IMR-90 (cell line): ENCODE measurements around the gene PLXNA4. TPM values are rescaled to one million over a fixed set of nuclear protein-coding genes. Genes with fewer than 3 reads are reported as not detected.

ENCODE experiments used
- ATAC-seq: fragments of 200-7000 bp; cut with Tn5 transposase; 2 replicates; pipeline ENCODE4 v1.9.1; 2020; ENCODE audit warnings: low read depth, mild to moderate bottlenecking, moderate library complexity
- BruUV-seq: library from RNA; stranded (reverse); fragments of 400-500 nt; replicated peaks from 2 replicates; lab custom pipeline; 2021; lab: Mats Ljungman, UMichigan
- CTCF ChIA-PET: fragments of 300-600 bp; formaldehyde crosslinking; extraction: SDS; loops from one replicate; lab custom pipeline; 2021; ENCODE audit warnings: antibody characterized with exemption; lab: Yijun Ruan, JAX
- POLR2A ChIA-PET: fragments of 300-600 bp; sonication (Branson Sonifier 250); formaldehyde crosslinking; loops from one replicate; lab custom pipeline; 2022; ENCODE audit warnings: antibody characterized with exemption; ENCODE audit not compliant: unreplicated experiment; lab: Charles Lee
- DNase-seq: peaks from one replicate; pipeline ENCODE4 v3.0.0; 2013
- H2AFZ ChIP-seq: replicated peaks from 2 replicates; pipeline ENCODE3; 2013; ENCODE audit warnings: low read length, mild to moderate bottlenecking; ENCODE audit not compliant: poor library complexity
- H2AK5ac ChIP-seq: 2 replicates; pipeline ENCODE4 v1.6.1; 2013; ENCODE audit warnings: low read depth, low read length, inconsistent platforms
- H2AK9ac ChIP-seq: replicated peaks from 2 replicates; pipeline ENCODE3; 2013; ENCODE audit warnings: mild to moderate bottlenecking, low read depth, low read length, moderate library complexity; ENCODE audit not compliant: poor library complexity
- H2BK120ac ChIP-seq: 2 replicates; pipeline ENCODE4 v1.6.1; 2013; ENCODE audit warnings: low read depth, low read length, inconsistent platforms
- H2BK15ac ChIP-seq: 3 replicates; pipeline ENCODE4 v1.6.1; 2013; ENCODE audit warnings: low read depth, low read length, inconsistent platforms
- H2BK20ac ChIP-seq: 2 replicates; pipeline ENCODE4 v1.6.1; 2013; ENCODE audit warnings: low read depth, mild to moderate bottlenecking, inconsistent platforms, low read length, moderate library complexity
- H2BK5ac ChIP-seq: 2 replicates; pipeline ENCODE4 v1.6.1; 2013; ENCODE audit warnings: mild to moderate bottlenecking, low read depth, low read length, inconsistent platforms; ENCODE audit not compliant: poor library complexity, severe bottlenecking
- H3K14ac ChIP-seq: replicated peaks from 2 replicates; pipeline ENCODE4 v1.6.1; 2013; ENCODE audit warnings: low read depth, low read length, inconsistent platforms
- H3K18ac ChIP-seq: 2 replicates; pipeline ENCODE4 v1.6.1; 2013; ENCODE audit warnings: low read depth, low read length, control low read depth
- H3K23ac ChIP-seq: 2 replicates; pipeline ENCODE4 v1.6.1; 2013; ENCODE audit warnings: low read depth, low read length, inconsistent platforms
- H3K27ac ChIP-seq: 2 replicates; pipeline ENCODE4 v1.5.1; 2013; ENCODE audit warnings: mild to moderate bottlenecking, control low read depth, low read length; ENCODE audit not compliant: insufficient read depth
- H3K27me3 ChIP-seq: 2 replicates; pipeline ENCODE4 v1.6.1; 2013; ENCODE audit warnings: low read length; ENCODE audit not compliant: control insufficient read depth, insufficient read depth
- H3K36me3 ChIP-seq: 2 replicates; pipeline ENCODE4 v1.6.1; 2013; ENCODE audit warnings: low read length, mixed read lengths; ENCODE audit not compliant: control insufficient read depth, insufficient read depth
- H3K4ac ChIP-seq: 2 replicates; pipeline ENCODE4 v1.6.1; 2013; ENCODE audit warnings: low read depth, low read length, inconsistent platforms
- H3K4me1 ChIP-seq: 2 replicates; pipeline ENCODE4 v1.6.1; 2013; ENCODE audit warnings: low read length, mixed read lengths; ENCODE audit not compliant: control insufficient read depth, insufficient read depth
- H3K4me2 ChIP-seq: 2 replicates; pipeline ENCODE4 v1.6.1; 2013; ENCODE audit warnings: low read depth, mild to moderate bottlenecking, control low read depth, low read length, moderate library complexity
- H3K4me3 ChIP-seq: 2 replicates; pipeline ENCODE4 v1.5.1; 2013; ENCODE audit warnings: low read depth, mild to moderate bottlenecking, control low read depth, low read length, moderate library complexity; ENCODE audit not compliant: insufficient read depth
- H3K56ac ChIP-seq: 2 replicates; pipeline ENCODE4 v1.6.1; 2013; ENCODE audit warnings: low read length, inconsistent platforms; ENCODE audit not compliant: insufficient read depth; ENCODE audit errors: extremely low read depth
- H3K79me1 ChIP-seq, 2 experiments: 2 replicates each; pipeline ENCODE4 v1.6.1; 2013; ENCODE audit warnings: low read length in 2 of 2, inconsistent platforms in 1 of 2, low read depth in 1 of 2
- H3K9ac ChIP-seq: 2 replicates; pipeline ENCODE4 v1.6.1; 2013; ENCODE audit warnings: low read depth, low read length, control low read depth
- H3K9me1 ChIP-seq: 2 replicates; pipeline ENCODE4 v1.6.1; 2013; ENCODE audit warnings: low read length, inconsistent platforms; ENCODE audit not compliant: insufficient read depth
- H3K9me3 ChIP-seq: 2 replicates; pipeline ENCODE4 v1.6.1; 2013; ENCODE audit warnings: low read length; ENCODE audit not compliant: control insufficient read depth, insufficient read depth
- H4K20me1 ChIP-seq: 2 replicates; pipeline ENCODE4 v1.6.1; 2013; ENCODE audit warnings: low read length, inconsistent platforms; ENCODE audit not compliant: insufficient read depth
- H4K5ac ChIP-seq: 2 replicates; pipeline ENCODE4 v1.6.1; 2013; ENCODE audit warnings: mild to moderate bottlenecking, low read depth, low read length, control low read depth
- H4K8ac ChIP-seq, 2 experiments: 2 replicates each; pipeline ENCODE4 v1.6.1; 2013; ENCODE audit warnings: low read depth in 2 of 2, low read length in 2 of 2, control low read depth in 1 of 2, inconsistent platforms in 1 of 2
- H4K91ac ChIP-seq: 2 replicates; pipeline ENCODE4 v1.6.1; 2013; ENCODE audit warnings: low read depth, low read length, inconsistent platforms; ENCODE audit not compliant: insufficient read depth
- BHLHE40 ChIP-seq: fragments of 150-350 bp; IDR thresholded peaks from 2 replicates; pipeline ENCODE4 v1.6.1; 2016; ENCODE audit warnings: mild to moderate bottlenecking, low read depth, low read length
- CHD1 ChIP-seq: IDR thresholded peaks from 2 replicates; pipeline ENCODE4 v1.6.1; 2012; ENCODE audit warnings: low read depth, low read length, improper control_type of control experiment
- CTCF ChIP-seq: conservative IDR thresholded peaks from 2 replicates; pipeline ENCODE4 v1.5.1; 2012; ENCODE audit warnings: mild to moderate bottlenecking, low read depth, low read length, improper control_type of control experiment
- ELK1 ChIP-seq: fragments of 150-350 bp; IDR thresholded peaks from 2 replicates; pipeline ENCODE4 v1.6.1; 2016; ENCODE audit warnings: low read depth, mild to moderate bottlenecking, low read length, moderate library complexity, borderline replicate concordance
- FOS ChIP-seq: fragments of 150-350 bp; IDR thresholded peaks from 2 replicates; pipeline ENCODE4 v1.6.1; 2016; ENCODE audit warnings: low read depth, low read length
- MAFK ChIP-seq: IDR thresholded peaks from 2 replicates; pipeline ENCODE4 v1.6.1; 2012; ENCODE audit warnings: low read depth, low read length, improper control_type of control experiment
- MAZ ChIP-seq: IDR thresholded peaks from 2 replicates; pipeline ENCODE4 v1.6.1; 2012; ENCODE audit warnings: low read depth, mild to moderate bottlenecking, low read length, improper control_type of control experiment, moderate library complexity, borderline replicate concordance
- MXI1 ChIP-seq: IDR thresholded peaks from 2 replicates; pipeline ENCODE4 v1.6.1; 2012; ENCODE audit warnings: low read depth, mild to moderate bottlenecking, low read length, moderate library complexity, borderline replicate concordance
- NFE2L2 ChIP-seq: fragments of 150-350 bp; IDR thresholded peaks from 2 replicates; pipeline ENCODE4 v1.6.1; 2016; ENCODE audit warnings: low read depth, mild to moderate bottlenecking, low read length
- POLR2A ChIP-seq: IDR thresholded peaks from 2 replicates; pipeline ENCODE4 v1.6.1; 2012; ENCODE audit warnings: mild to moderate bottlenecking, low read depth, low read length
- RAD21 ChIP-seq: IDR thresholded peaks from 2 replicates; pipeline ENCODE4 v1.6.1; 2012; ENCODE audit warnings: low read length, improper control_type of control experiment
- RCOR1 ChIP-seq: IDR thresholded peaks from 2 replicates; pipeline ENCODE4 v1.6.1; 2012; ENCODE audit warnings: mild to moderate bottlenecking, low read length, improper control_type of control experiment; ENCODE audit not compliant: insufficient replicate concordance
- USF2 ChIP-seq: fragments of 150-350 bp; IDR thresholded peaks from 2 replicates; pipeline ENCODE4 v1.6.1; 2017; ENCODE audit warnings: mild to moderate bottlenecking, antibody characterized with exemption, low read length, low read depth
- WGBS, 2 experiments: methylation state at CpG; one replicate each; pipeline versions ENCODE4 v1.1.5 to v1.1.7; 2013; ENCODE audit warnings: missing lambda C conversion rate in 2 of 2; ENCODE audit not compliant: insufficient read length in 1 of 2; ENCODE audit errors: extremely low coverage in 2 of 2; 5-methylcytosine and 5-hydroxymethylcytosine counted together
- dilution Hi-C: fragments of 300-500 bp; cut with HindIII; formaldehyde crosslinking; loops from one replicate; pipeline ENCODE4 v1.14.3; 2018; ENCODE audit warnings: low sequenced_read_pairs; ENCODE audit not compliant: unreplicated experiment
- in situ Hi-C: fragments of 300-500 bp; cut with MboI; formaldehyde crosslinking; loops from 3 replicates; pipeline ENCODE4 v1.14.3; 2019; ENCODE audit warnings: low sequenced_read_pairs, inconsistent platforms, mixed read lengths
- intact Hi-C: fragments of 100-400 bp; cut with micrococcal nuclease; formaldehyde crosslinking; loops from 2 replicates; pipeline ENCODE4 v1.10.0; 2022
- polyA plus RNA-seq, 3 experiments: library from polyadenylated mRNA; depleted of rRNA; stranded (reverse); fragments of >200 nt; gene quantifications; 2 replicates each; pipeline ENCODE4 v1.2.3, GENCODE V29; 2012; ENCODE audit warnings: low replicate concordance in 1 of 3
- total RNA-seq: library from RNA; depleted of rRNA; stranded (reverse); fragments of >200 nt; gene quantifications from 2 replicates; pipeline ENCODE4 v1.2.3, GENCODE V29; 2012

PLXNA4 gene
- total and polyA plus RNA-seq, 2 of the 4 experiments (the other 2 are of a cell fraction) = under 0.01 TPM

- TF ChIP-seq CHD1 = no peak
Measured at GRCh38 chr7:132614428-132615318, 38.4 kb upstream of the PLXNA4 start (continued).

- in situ Hi-C loops = no loop called here
- CTCF ChIA-PET = no interaction called here
- H2AFZ ChIP-seq = no peak overlapping the region
- TF ChIP-seq POLR2A = no peak
- no peak for TF ChIP-seq ELK1
- TF ChIP-seq MAFK = no peak
- TF ChIP-seq MXI1 = no peak
- TF ChIP-seq USF2 = no peak
- no peak for TF ChIP-seq CTCF
- TF ChIP-seq RCOR1 = no peak
- TF ChIP-seq MAZ = no peak
- TF ChIP-seq CHD1 = no peak
- no peak for TF ChIP-seq RAD21
- TF ChIP-seq NFE2L2 = no peak
- TF ChIP-seq FOS = no peak
- no peak for TF ChIP-seq BHLHE40
Measured at GRCh38 chr7:132613737-132614136, 37.5 kb upstream of the PLXNA4 start.

More at GRCh38 chr7:132613737-132614136, 37.5 kb upstream of the PLXNA4 start:
- Histone ChIP-seq H3K4me2 (no peak overlapping the region), H3K9ac (no peak overlapping the region), H3K27me3 (peaks cover 2% of the 10 kb centered on the region; the same call in 1 of the 2 replicates), H3K36me3 (no peaks in the 10 kb centered on the region), H3K9me3 (no peaks in the 10 kb centered on the region), H4K20me1 (no peaks in the 10 kb centered on the region), H3K56ac (no peak overlapping the region), H2BK120ac (no peak overlapping the region), H2BK15ac (no peak overlapping the region), H3K79me1 (no peaks in the 10 kb centered on the region), H3K23ac (no peak overlapping the region), H3K4ac (no peak overlapping the region), H3K4me3 (no peak overlapping the region), H3K27ac (no peak overlapping the region), H3K14ac (no peak overlapping the region), H2BK5ac (no peak overlapping the region), H2AK5ac (no peak overlapping the region), H4K91ac (no peak overlapping the region), H4K8ac (no peak overlapping the region), H2BK20ac (no peak overlapping the region), H3K18ac (no peak overlapping the region), H4K5ac (no peak overlapping the region), H3K9me1 (no peaks in the 10 kb centered on the region), H2AK9ac (no peak overlapping the region), H3K4me1 (no peaks in the 10 kb centered on the region)
- WGBS, 2 experiments = no CpG with 5 or more reads among the region's 2 CpGs
- no peak for DNase-seq
- BruUV-seq = no TSS peak
- intact Hi-C loops (no loop called here), dilution Hi-C loops (no loop called here)
- POLR2A ChIA-PET = no interaction called here
- ATAC-seq = no peak
